Measurements from ENCODE around the gene C4BPA.

Gene C4BPA

GRCh38 chr1:207128336-207128921 is 24.4 kb downstream of the C4BPA start:
- DNase-seq, result no peak

GRCh38 chr1:207129053-207129452 is 25.0 kb downstream of the C4BPA start:
- no peak for DNase-seq

GRCh38 chr1:207130252-207131036 is 26.4 kb downstream of the C4BPA start:
- DNase-seq, result no peak

- DNase-seq, result no peak
Observed at GRCh38 chr1:207131163-207131562, 27.1 kb downstream of the C4BPA start.

- DNase-seq, result no peak
Observed at GRCh38 chr1:207134581-207134980, 30.5 kb downstream of the C4BPA start.

- DNase-seq, result no peak
Observed at GRCh38 chr1:207139616-207140015, 35.6 kb downstream of the C4BPA start.

- no peak for DNase-seq
Observed at GRCh38 chr1:207140536-207140935, 36.5 kb downstream of the C4BPA start.

GRCh38 chr1:207145401-207146058 is 41.5 kb downstream of the C4BPA start:
- DNase-seq, result no peak

- DNase-seq, result no peak
Observed at GRCh38 chr1:207151920-207152319, 47.9 kb downstream of the C4BPA start.

GRCh38 chr1:207152792-207153468 is 48.9 kb downstream of the C4BPA start:
- DNase-seq, result no peak

GRCh38 chr1:207155028-207155427 is 51.0 kb downstream of the C4BPA start:
- no peak for DNase-seq

GRCh38 chr1:207156095-207156494 is 52.1 kb downstream of the C4BPA start:
- no peak for DNase-seq

GRCh38 chr1:207156826-207157225 is 52.8 kb downstream of the C4BPA start:
- no peak for DNase-seq

- DNase-seq, result no peak
Observed at GRCh38 chr1:207164086-207164485, 60.1 kb downstream of the C4BPA start.

- DNase-seq, result no peak
Observed at GRCh38 chr1:207172321-207172720, 68.3 kb downstream of the C4BPA start.

GRCh38 chr1:207172885-207173284 is 68.9 kb downstream of the C4BPA start:
- no peak for DNase-seq

GRCh38 chr1:207173396-207173795 is 69.4 kb downstream of the C4BPA start:
- no peak for DNase-seq

- no peak for DNase-seq
Observed at GRCh38 chr1:207174913-207175312, 70.9 kb downstream of the C4BPA start.

GRCh38 chr1:207179036-207179435 is 75.0 kb downstream of the C4BPA start:
- DNase-seq, result no peak

- no peak for DNase-seq
Observed at GRCh38 chr1:207181847-207182246, 77.8 kb downstream of the C4BPA start.

- no peak for DNase-seq
Observed at GRCh38 chr1:207186503-207186902, 82.5 kb downstream of the C4BPA start.

GRCh38 chr1:207188901-207189300 is 84.9 kb downstream of the C4BPA start:
- DNase-seq, result no peak

GRCh38 chr1:207191061-207191460 is 87.0 kb downstream of the C4BPA start:
- no peak for DNase-seq

GRCh38 chr1:207191776-207192175 is 87.7 kb downstream of the C4BPA start:
- no peak for DNase-seq

Data from stimulated activated naive CD4-positive, alpha-beta T cell treated with Interleukin-2 at 50 U/mL for 16 hours (primary cell).